GM21619 (cell line): ENCODE data around the gene PDE8B.

Experiments used
- ATAC-seq: cut with Tn5 transposase; IDR thresholded peaks from one replicate; pipeline ENCODE4 v1.9.1; 2021; ENCODE audit not compliant: unreplicated experiment

Gene PDE8B

GRCh38 chr5:77186652-77187370 lies 23.7 kb upstream of the PDE8B start:
- ATAC-seq, result no peak

- ATAC-seq, result no peak
Measured at GRCh38 chr5:77189421-77189820, 21.1 kb upstream of the PDE8B start.

GRCh38 chr5:77192441-77193050 lies 17.9 kb upstream of the PDE8B start:
- no peak for ATAC-seq

GRCh38 chr5:77194762-77195161 lies 15.7 kb upstream of the PDE8B start:
- ATAC-seq, result no peak

GRCh38 chr5:77197840-77198554 lies 12.5 kb upstream of the PDE8B start:
- no peak for ATAC-seq

- no peak for ATAC-seq
Measured at GRCh38 chr5:77200663-77201062, 9.8 kb upstream of the PDE8B start.

- no peak for ATAC-seq
Measured at GRCh38 chr5:77202145-77202544, 8.3 kb upstream of the PDE8B start.

- no peak for ATAC-seq
Measured at GRCh38 chr5:77204967-77205366, 5.5 kb upstream of the PDE8B start.

GRCh38 chr5:77208507-77209163 lies 1.8 kb upstream of the PDE8B start:
- no peak for ATAC-seq

GRCh38 chr5:77209495-77210090 lies 887 bp upstream of the PDE8B start:
- no peak for ATAC-seq

GRCh38 chr5:77210964-77211690 lies 647 bp downstream of the PDE8B start:
- no peak for ATAC-seq

GRCh38 chr5:77211691-77212047 lies 1.2 kb downstream of the PDE8B start:
- no peak for ATAC-seq

- no peak for ATAC-seq
Measured at GRCh38 chr5:77213601-77214000, 3.1 kb downstream of the PDE8B start.

- no peak for ATAC-seq
Measured at GRCh38 chr5:77214151-77214550, 3.7 kb downstream of the PDE8B start.

GRCh38 chr5:77218263-77218662 lies 7.8 kb downstream of the PDE8B start:
- no peak for ATAC-seq

- ATAC-seq, result no peak
Measured at GRCh38 chr5:77221115-77221514, 10.6 kb downstream of the PDE8B start.

GRCh38 chr5:77222722-77223121 lies 12.2 kb downstream of the PDE8B start:
- no peak for ATAC-seq

- ATAC-seq, result no peak
Measured at GRCh38 chr5:77223653-77224052, 13.2 kb downstream of the PDE8B start.

- ATAC-seq, result no peak
Measured at GRCh38 chr5:77224672-77225355, 14.3 kb downstream of the PDE8B start.

- ATAC-seq, result no peak
Measured at GRCh38 chr5:77225531-77225930, 15.1 kb downstream of the PDE8B start.
